ENCODE results near the gene CTDNEP1. TPM values are rescaled to one million over a fixed set of nuclear protein-coding genes. Genes with fewer than 3 reads are reported as not detected.

CTDNEP1 gene
- total RNA-seq, 4 donors from 2014 or later = 33.8 to 66.3 (median 52.5) TPM

GRCh38 chr17:7216242-7217112 is 35.1 kb downstream of the CTDNEP1 start:
- H3K36me3 ChIP-seq = peaks cover 0 to 6% of the 10 kb centered on the region in 2 donors
- TF ChIP-seq CTCF (IDR thresholded peaks at IDR 0.05) (no peak), POLR2AphosphoS5 (IDR thresholded peaks at IDR 0.05) (no peak), POLR2A (IDR thresholded peaks at IDR 0.05) (no peak), EP300 (IDR thresholded peaks at IDR 0.05) (no peak)
- H3K9me3 ChIP-seq = no peaks in the 10 kb centered on the region
- no peak for ATAC-seq
- peak overlapping the region; percentile 72 to 98 (median 92) for H3K27ac ChIP-seq
- H3K4me3 ChIP-seq = peak overlapping the region; percentile 62
- peaks cover 6 to 85% (median 42%) of the 10 kb centered on the region in 3 donors for H3K4me1 ChIP-seq
- WGBS, 2 donors (ENCODE audit: low coverage in 1 of 2) = 10 to 14% methylated on average over 6 of the region's 7 CpGs
- no peaks in the 10 kb centered on the region for H3K27me3 ChIP-seq

GRCh38 chr17:7215652-7216180 is 35.8 kb downstream of the CTDNEP1 start:
- no peaks in the 10 kb centered on the region for H3K27me3 ChIP-seq
- no peak for TF ChIP-seq CTCF (IDR thresholded peaks at IDR 0.05)
- TF ChIP-seq POLR2A (IDR thresholded peaks at IDR 0.05) = no peak
- no peaks in the 10 kb centered on the region for H3K36me3 ChIP-seq
- H3K9me3 ChIP-seq = no peaks in the 10 kb centered on the region
- ATAC-seq = no peak
- 4 to 20% methylated on average over 2 to 5 of the region's 10 CpGs for WGBS, 2 donors (ENCODE audit: low coverage in 1 of 2)
- H3K27ac ChIP-seq = peak overlapping the region; percentile 26 to 98 (median 92)
- peaks cover 6 to 81% (median 38%) of the 10 kb centered on the region in 3 donors for H3K4me1 ChIP-seq
- peak overlapping the region in 1 of 2 donors; percentile 62 for H3K4me3 ChIP-seq

DNA sequence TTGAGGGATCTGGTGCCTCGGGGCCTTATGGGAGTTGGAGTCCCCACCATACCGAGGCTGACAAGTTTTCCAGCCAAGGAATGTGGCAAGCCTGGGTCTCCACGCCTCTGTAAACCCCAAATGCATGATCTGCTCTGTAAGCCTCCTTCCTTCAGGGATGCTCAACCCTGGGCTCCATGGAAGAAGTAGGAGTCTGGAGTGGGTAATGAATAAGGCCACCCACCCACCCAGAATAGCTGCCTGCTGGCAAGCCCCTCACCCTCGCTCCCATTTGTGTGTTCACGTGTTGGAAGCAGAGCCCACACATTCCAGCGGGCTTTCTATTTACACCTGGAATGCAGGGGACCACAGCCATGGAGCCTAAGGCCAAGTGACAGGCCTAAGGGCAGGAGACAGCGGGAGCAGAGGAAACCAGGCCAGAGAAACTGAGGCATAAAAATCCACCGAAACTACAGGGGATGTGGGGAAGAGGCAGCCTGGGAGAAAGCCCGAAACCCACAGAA is 36.3 kb downstream of the CTDNEP1 start:
- H3K9me3 ChIP-seq = no peaks in the 10 kb centered on the region
- H3K36me3 ChIP-seq = no peaks in the 10 kb centered on the region
- peak overlapping the region in 1 of 2 donors; percentile 62 for H3K4me3 ChIP-seq
- H3K27ac ChIP-seq = peak overlapping the region; percentile 26 to 98 (median 92)
- TF ChIP-seq EP300 (IDR thresholded peaks at IDR 0.05) (no peak), POLR2AphosphoS5 (IDR thresholded peaks at IDR 0.05) (peak; percentile 40), POLR2A (IDR thresholded peaks at IDR 0.05) (no peak)
- no peak for ATAC-seq
- WGBS, 2 donors (ENCODE audit: low coverage in 1 of 2) = 21 to 80% methylated on average over 1 to 2 of the region's 9 CpGs
- H3K27me3 ChIP-seq = no peaks in the 10 kb centered on the region
- peaks cover 4 to 76% (median 36%) of the 10 kb centered on the region in 3 donors for H3K4me1 ChIP-seq

- TF ChIP-seq POLR2AphosphoS5 (IDR thresholded peaks at IDR 0.05) (peak; percentile 43), POLR2A (IDR thresholded peaks at IDR 0.05) (no peak), CTCF (IDR thresholded peaks at IDR 0.05) (peak in 3 of 4 experiments; percentile 49 to 53 (median 49)), EP300 (IDR thresholded peaks at IDR 0.05) (no peak)
- Histone ChIP-seq H3K36me3 (no peaks in the 10 kb centered on the region), H3K27ac (peak overlapping the region; percentile 21 to 98 (median 92)), H3K9me3 (no peaks in the 10 kb centered on the region), H3K4me1 (peaks cover 4 to 74% (median 36%) of the 10 kb centered on the region in 3 donors), H3K27me3 (no peaks in the 10 kb centered on the region), H3K4me3 (peak overlapping the region; percentile 39 to 62)
- ATAC-seq = peak; percentile 90
- WGBS, 2 donors (ENCODE audit: low coverage in 1 of 2) = 1 to 2% methylated on average over 11 to 21 of the region's 45 CpGs
These were observed 37.0 kb downstream of the CTDNEP1 start for GRCh38 chr17:7214300-7215135.

DNA sequence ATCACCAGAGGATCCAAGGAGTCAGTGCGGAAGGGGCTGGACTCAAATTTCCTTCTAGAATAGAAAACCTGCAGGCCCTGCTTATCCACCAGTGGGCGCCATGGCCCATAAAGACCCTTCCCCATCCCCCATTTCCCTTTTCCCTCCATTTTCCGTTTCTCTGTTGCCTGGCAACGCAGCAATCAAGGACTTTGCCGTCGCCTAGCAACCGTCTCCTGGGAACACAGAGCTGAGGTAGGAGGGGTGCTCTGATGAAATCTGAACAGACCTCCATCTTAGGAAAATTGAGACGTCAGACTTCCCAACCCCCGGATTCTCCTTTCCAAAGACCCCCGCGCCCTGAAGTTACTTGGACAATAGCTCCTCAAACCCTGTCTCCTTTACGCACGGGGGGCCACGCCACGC is 37.6 kb downstream of the CTDNEP1 start:
- Histone ChIP-seq H3K4me3 (peak overlapping the region; percentile 39 to 62), H3K27ac (peak overlapping the region in 3 of 4 donors; percentile 88 to 98 (median 97)), H3K4me1 (peaks cover 4 to 68% (median 36%) of the 10 kb centered on the region in 3 donors), H3K27me3 (no peaks in the 10 kb centered on the region), H3K9me3 (no peaks in the 10 kb centered on the region), H3K36me3 (no peaks in the 10 kb centered on the region)
- peak; percentile 24 for ATAC-seq
- 0 to 4% methylated on average over 11 to 13 of the region's 15 CpGs for WGBS, 2 donors (ENCODE audit: low coverage in 1 of 2)
- TF ChIP-seq EP300 (IDR thresholded peaks at IDR 0.05) (no peak), POLR2AphosphoS5 (IDR thresholded peaks at IDR 0.05) (no peak), CTCF (IDR thresholded peaks at IDR 0.05) (peak in 2 of 4 experiments; percentile 32 to 37), POLR2A (IDR thresholded peaks at IDR 0.05) (no peak)
